Liver (tissue), 9 donors: ENCODE results near the gene CDH4. TPM values are rescaled to one million over a fixed set of nuclear protein-coding genes. Genes with fewer than 3 reads are reported as not detected.

Source experiments
- DNase-seq: peaks from one replicate; pipeline ENCODE4 v3.0.0-alpha.2; 2017; ENCODE audit warnings: low spot score
- H3K27ac ChIP-seq, 2 donors: one replicate each; pipeline ENCODE4 v1.7.0; 2013; ENCODE audit warnings: inconsistent platforms in 2 of 2, low read length in 2 of 2, control low read depth in 1 of 2, low read depth in 1 of 2, mild to moderate bottlenecking in 1 of 2
- H3K27me3 ChIP-seq, 4 donors: one replicate each; pipeline versions ENCODE4 v1.6.1 to v1.7.0; 2013; ENCODE audit warnings: low read length in 3 of 4, inconsistent platforms in 1 of 4, mild to moderate bottlenecking in 1 of 4, moderate library complexity in 1 of 4; ENCODE audit not compliant: control insufficient read depth in 4 of 4, insufficient read depth in 4 of 4
- H3K36me3 ChIP-seq, 4 donors: one replicate each; pipeline versions ENCODE4 v1.6.1 to v1.7.0; 2013; ENCODE audit warnings: low read length in 3 of 4, mild to moderate bottlenecking in 3 of 4, low read depth in 1 of 4, moderate library complexity in 1 of 4; ENCODE audit not compliant: control insufficient read depth in 4 of 4, insufficient read depth in 3 of 4
- H3K4me1 ChIP-seq, 4 donors: one replicate each; pipeline versions ENCODE4 v1.6.1 to v1.7.0; 2013; ENCODE audit warnings: low read length in 3 of 4, mild to moderate bottlenecking in 3 of 4, moderate library complexity in 1 of 4; ENCODE audit not compliant: control insufficient read depth in 4 of 4, insufficient read depth in 4 of 4
- H3K4me3 ChIP-seq, 3 donors: one replicate each; pipeline versions ENCODE4 v1.6.1 to v1.7.0; 2013; ENCODE audit warnings: low read length in 3 of 3, control low read depth in 1 of 3, low read depth in 1 of 3, mild to moderate bottlenecking in 1 of 3
- H3K9ac ChIP-seq, 2 donors: one replicate each; pipeline ENCODE4 v1.7.0; 2013; ENCODE audit warnings: low read length in 2 of 2, mild to moderate bottlenecking in 2 of 2, moderate library complexity in 2 of 2, control low read depth in 1 of 2, low read depth in 1 of 2
- H3K9me3 ChIP-seq, 4 donors: one replicate each; pipeline versions ENCODE4 v1.6.1 to v1.7.0; 2013; ENCODE audit warnings: low read length in 3 of 4; ENCODE audit not compliant: control insufficient read depth in 4 of 4
- ATF3 ChIP-seq: IDR thresholded peaks from 2 replicates; pipeline ENCODE4 v1.6.1; 2016; ENCODE audit warnings: antibody characterized with exemption
- CTCF ChIP-seq: fragments of 150-350 bp; IDR thresholded peaks from 2 replicates; pipeline ENCODE4 v1.5.1; 2017; ENCODE audit warnings: improper control_type of control experiment, low read depth, low read length; ENCODE audit not compliant: missing input control
- EGR1 ChIP-seq, 2 donors: IDR thresholded peaks; 2 replicates each; pipeline ENCODE4 v1.6.1; 2016 to 2018; ENCODE audit warnings: antibody characterized with exemption in 2 of 2, low read depth in 2 of 2
- FOXA1 ChIP-seq: IDR thresholded peaks from 2 replicates; pipeline ENCODE4 v1.6.1; 2016; ENCODE audit warnings: antibody characterized with exemption
- FOXA2 ChIP-seq: IDR thresholded peaks from 2 replicates; pipeline ENCODE4 v1.6.1; 2016; ENCODE audit warnings: antibody characterized with exemption
- GABPA ChIP-seq, 2 donors: IDR thresholded peaks in 1 of 2; conservative IDR thresholded peaks in 1 of 2; 2 replicates each; pipeline ENCODE4 v1.6.1; 2016; ENCODE audit warnings: antibody characterized with exemption in 2 of 2, mild to moderate bottlenecking in 1 of 2, moderate library complexity in 1 of 2
- HNF4A ChIP-seq, 2 donors: conservative IDR thresholded peaks; 2 replicates each; pipeline ENCODE4 v1.6.1; 2016; ENCODE audit warnings: antibody characterized with exemption in 2 of 2, mild to moderate bottlenecking in 2 of 2
- HNF4G ChIP-seq: IDR thresholded peaks from 2 replicates; pipeline ENCODE4 v1.6.1; 2016; ENCODE audit warnings: antibody characterized with exemption
- JUND ChIP-seq, 2 donors: IDR thresholded peaks; 2 replicates each; pipeline ENCODE4 v1.6.1; 2016; ENCODE audit warnings: antibody characterized with exemption in 2 of 2
- MAX ChIP-seq: IDR thresholded peaks from 2 replicates; pipeline ENCODE4 v1.6.1; 2016; ENCODE audit warnings: antibody characterized with exemption
- NR2F2 ChIP-seq: IDR thresholded peaks from 2 replicates; pipeline ENCODE4 v1.6.1; 2016; ENCODE audit warnings: antibody characterized with exemption
- RAD21 ChIP-seq, 2 donors: IDR thresholded peaks; 2 replicates each; pipeline ENCODE4 v1.6.1; 2016; ENCODE audit warnings: antibody characterized with exemption in 2 of 2, mild to moderate bottlenecking in 2 of 2
- REST ChIP-seq: IDR thresholded peaks from 2 replicates; pipeline ENCODE4 v1.6.1; 2016; ENCODE audit warnings: antibody characterized with exemption, mild to moderate bottlenecking
- RXRA ChIP-seq, 2 donors: IDR thresholded peaks; 2 replicates each; pipeline ENCODE4 v1.6.1; 2017 to 2018; ENCODE audit warnings: antibody characterized with exemption in 2 of 2, mild to moderate bottlenecking in 1 of 2
- SP1 ChIP-seq: IDR thresholded peaks from 2 replicates; pipeline ENCODE4 v1.6.1; 2018; ENCODE audit warnings: antibody characterized with exemption, mild to moderate bottlenecking
- TAF1 ChIP-seq: conservative IDR thresholded peaks from 2 replicates; pipeline ENCODE4 v1.6.1; 2016; ENCODE audit warnings: antibody characterized with exemption, mild to moderate bottlenecking
- YY1 ChIP-seq: IDR thresholded peaks from 2 replicates; pipeline ENCODE4 v1.6.1; 2016; ENCODE audit warnings: antibody characterized with exemption, mild to moderate bottlenecking
- ZBTB33 ChIP-seq: IDR thresholded peaks from 2 replicates; pipeline ENCODE4 v1.6.1; 2016; ENCODE audit warnings: antibody characterized with exemption
- WGBS: extraction: QIAGEN DNeasy Blood & Tissue Kit; methylation state at CpG from one replicate; pipeline ENCODE4 v1.1.7; 2013; 5-methylcytosine and 5-hydroxymethylcytosine counted together
- polyA plus RNA-seq, 2 donors: library from polyadenylated mRNA; stranded (reverse) in 1 of 2; unstranded in 1 of 2; fragments of 200-250 nt in 1 of 2; fragments of >200 nt in 1 of 2; fragmentation: Nextera tagmentation in 1 of 2; extraction: Ambion mirVana in 1 of 2; gene quantifications; one replicate each; pipeline versions ENCODE4 v1.2.1 to v1.2.3, GENCODE V29; 2013 to 2015
- total RNA-seq, 2 donors: library from RNA; depleted of rRNA; stranded (reverse); fragments of >200 nt; gene quantifications; one replicate each; pipeline ENCODE4 v1.2.3, GENCODE V29; 2014
- donor health status: healthy.
- donor health status: healthy.
- donor health status: healthy.
- donor health status: healthy.
- donor health status: healthy.

Gene CDH4
- total and polyA plus RNA-seq, 4 donors, result 0.03 to 0.25 (median 0.19) TPM; not detected in 1

GRCh38 chr20:61633004-61633403 is 380.9 kb downstream of the CDH4 start (continued):
- no peak for TF ChIP-seq ZBTB33

- H3K9me3 ChIP-seq, result no peaks in the 10 kb centered on the region
- no peaks in the 10 kb centered on the region for H3K36me3 ChIP-seq
- H3K4me3 ChIP-seq, result no peak overlapping the region
- no peak overlapping the region for H3K27ac ChIP-seq
- WGBS, result 89% methylated on average over 28 of the region's 28 CpGs
- H3K27me3 ChIP-seq, result no peaks in the 10 kb centered on the region
- no peak for DNase-seq
- no peak overlapping the region for H3K9ac ChIP-seq
- no peaks in the 10 kb centered on the region for H3K4me1 ChIP-seq
- TF ChIP-seq TAF1 (no peak), EGR1 (IDR thresholded peaks at IDR 0.05; ENCODE audit: low read depth in 2 of 2) (no peak), HNF4G (no peak), ATF3 (no peak), FOXA1 (no peak), NR2F2 (no peak), REST (no peak), RAD21 (IDR thresholded peaks at IDR 0.05) (no peak), ZBTB33 (no peak), JUND (IDR thresholded peaks at IDR 0.05) (no peak), MAX (no peak), SP1 (no peak), CTCF (no peak), HNF4A (conservative IDR thresholded peaks at IDR 0.05) (no peak), RXRA (IDR thresholded peaks at IDR 0.05) (no peak), YY1 (no peak), GABPA (IDR thresholded peaks at IDR 0.05 in 1 of 2, conservative IDR thresholded peaks at IDR 0.05 in 1 of 2) (no peak), FOXA2 (no peak)
Observed at GRCh38 chr20:61634376-61635145, 382.5 kb downstream of the CDH4 start.
